GM12891 (cell line): ENCODE results near the gene PLGRKT.

Experiments
- POLR2A ChIP-seq: IDR thresholded peaks from 2 replicates; pipeline ENCODE4 v1.6.1; 2011; ENCODE audit warnings: low read depth, low read length, control low read depth
- POLR2AphosphoS5 ChIP-seq: IDR thresholded peaks from 2 replicates; pipeline ENCODE4 v1.6.1; 2011; ENCODE audit warnings: low read depth, low read length, control low read depth

DNA sequence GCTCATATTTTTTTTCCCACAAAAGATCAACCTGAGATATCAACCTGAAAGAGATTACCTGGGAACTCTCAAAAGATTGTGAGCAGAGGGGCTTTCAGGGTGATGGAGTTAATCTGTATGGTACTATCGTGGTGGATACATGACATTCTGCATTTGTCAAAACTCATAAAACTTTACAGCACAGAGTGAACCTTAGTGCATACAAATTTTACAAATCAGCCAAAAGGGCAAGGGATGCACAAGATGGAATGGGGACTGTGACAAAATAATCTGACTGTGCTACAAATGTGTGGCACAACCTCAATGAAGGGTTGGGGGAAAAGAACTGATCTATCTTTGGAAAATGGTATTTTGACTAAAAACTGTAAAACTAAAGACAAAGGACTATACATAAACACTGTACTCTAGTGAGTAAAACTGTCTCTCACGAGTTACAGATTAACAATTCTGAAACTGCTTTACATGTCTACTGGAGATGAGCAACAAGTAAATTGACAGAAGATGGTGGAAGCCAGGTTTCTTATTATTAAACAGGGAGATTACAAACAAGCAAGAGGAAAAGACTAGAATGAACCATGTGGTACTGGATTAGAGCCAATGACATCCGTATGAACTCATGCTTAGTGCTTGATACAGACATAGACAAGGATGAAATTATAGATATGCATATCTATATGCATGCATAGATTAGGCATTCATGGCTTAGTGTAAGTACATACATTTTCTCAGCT is 73.3 kb downstream of the PLGRKT start:
- TF ChIP-seq POLR2A (no peak), POLR2AphosphoS5 (no peak)
